Measurements from ENCODE around the gene IFT88.

IFT88 gene

GRCh38 chr13:20525601-20526544, 41.1 kb upstream of the IFT88 start, which contains the start of gene CRYL1:
Gene CRYL1, minus strand, starts transcription at chr13:20525857. Its CDS starts 63 bp downstream, at chr13:20525794.
- Mint-ChIP-seq H3K27me3 (ENCODE audit: low read depth, poor library complexity) (peaks cover 70% of the 10 kb centered on the region), H3K36me3 (ENCODE audit: low read depth) (no peaks in the 10 kb centered on the region), H3K4me1 (peaks cover 5% of the 10 kb centered on the region), H3K4me3 (peak within 1 kb of the TSS; percentile 80), H3K9me3 (no peaks in the 10 kb centered on the region), H3K27ac (no peak within 1 kb of the TSS)
- TF ChIP-seq, protein P1, sequence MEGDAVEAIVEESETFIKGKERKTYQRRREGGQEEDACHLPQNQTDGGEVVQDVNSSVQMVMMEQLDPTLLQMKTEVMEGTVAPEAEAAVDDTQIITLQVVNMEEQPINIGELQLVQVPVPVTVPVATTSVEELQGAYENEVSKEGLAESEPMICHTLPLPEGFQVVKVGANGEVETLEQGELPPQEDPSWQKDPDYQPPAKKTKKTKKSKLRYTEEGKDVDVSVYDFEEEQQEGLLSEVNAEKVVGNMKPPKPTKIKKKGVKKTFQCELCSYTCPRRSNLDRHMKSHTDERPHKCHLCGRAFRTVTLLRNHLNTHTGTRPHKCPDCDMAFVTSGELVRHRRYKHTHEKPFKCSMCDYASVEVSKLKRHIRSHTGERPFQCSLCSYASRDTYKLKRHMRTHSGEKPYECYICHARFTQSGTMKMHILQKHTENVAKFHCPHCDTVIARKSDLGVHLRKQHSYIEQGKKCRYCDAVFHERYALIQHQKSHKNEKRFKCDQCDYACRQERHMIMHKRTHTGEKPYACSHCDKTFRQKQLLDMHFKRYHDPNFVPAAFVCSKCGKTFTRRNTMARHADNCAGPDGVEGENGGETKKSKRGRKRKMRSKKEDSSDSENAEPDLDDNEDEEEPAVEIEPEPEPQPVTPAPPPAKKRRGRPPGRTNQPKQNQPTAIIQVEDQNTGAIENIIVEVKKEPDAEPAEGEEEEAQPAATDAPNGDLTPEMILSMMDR (IDR thresholded peaks at IDR 0.05): no peak
- DNase-seq: peak; percentile 74

- no peak for DNase-seq
- no peaks in the 10 kb centered on the region for H3K36me3 Mint-ChIP-seq (ENCODE audit: low read depth)
- H3K27ac Mint-ChIP-seq: no peak overlapping the region
- no peaks in the 10 kb centered on the region for H3K9me3 Mint-ChIP-seq
- H3K27me3 Mint-ChIP-seq (ENCODE audit: low read depth, poor library complexity): peaks cover 76% of the 10 kb centered on the region
- peak overlapping the region; percentile 76 for H3K4me3 Mint-ChIP-seq
- peaks cover 5% of the 10 kb centered on the region for H3K4me1 Mint-ChIP-seq
- TF ChIP-seq, protein P1 (IDR thresholded peaks at IDR 0.05): no peak
Observed at GRCh38 chr13:20526664-20527063, 40.3 kb upstream of the IFT88 start.

DNA sequence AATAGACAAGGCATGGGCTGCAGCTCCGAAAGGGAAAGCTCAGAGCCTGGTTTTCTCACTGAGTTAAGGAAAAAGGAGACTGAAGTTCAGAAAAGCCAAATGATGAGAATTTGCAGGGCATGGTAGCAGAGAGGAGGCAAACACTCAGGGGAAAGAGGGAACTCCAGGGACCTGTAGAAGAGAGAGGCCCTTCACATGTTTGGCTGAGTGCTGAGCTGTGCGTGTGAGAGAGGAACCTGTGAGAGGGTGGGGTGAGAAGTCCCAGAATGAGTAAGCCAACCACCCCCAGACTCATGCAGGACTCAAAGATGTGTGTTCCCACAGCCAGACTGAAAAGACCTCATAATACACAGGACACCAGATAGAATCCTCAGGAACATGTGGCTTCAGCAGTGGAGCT, 38.5 kb upstream of the IFT88 start:
- peaks cover 65% of the 10 kb centered on the region for H3K27me3 Mint-ChIP-seq (ENCODE audit: low read depth, poor library complexity)

GRCh38 chr13:20534038-20534608, 32.8 kb upstream of the IFT88 start:
- TF ChIP-seq, protein P1 (IDR thresholded peaks at IDR 0.05): no peak
- peaks cover 13% of the 10 kb centered on the region for H3K27me3 Mint-ChIP-seq (ENCODE audit: low read depth, poor library complexity)
- no peak for DNase-seq

More for the DNA sequence above, 38.5 kb upstream of the IFT88 start:
- Mint-ChIP-seq H3K27ac (no peak overlapping the region), H3K36me3 (ENCODE audit: low read depth) (no peaks in the 10 kb centered on the region), H3K4me1 (peaks cover 5% of the 10 kb centered on the region), H3K4me3 (no peak overlapping the region), H3K9me3 (peaks cover 12% of the 10 kb centered on the region)
- TF ChIP-seq, protein P1 (IDR thresholded peaks at IDR 0.05): no peak
- no peak for DNase-seq

DNA sequence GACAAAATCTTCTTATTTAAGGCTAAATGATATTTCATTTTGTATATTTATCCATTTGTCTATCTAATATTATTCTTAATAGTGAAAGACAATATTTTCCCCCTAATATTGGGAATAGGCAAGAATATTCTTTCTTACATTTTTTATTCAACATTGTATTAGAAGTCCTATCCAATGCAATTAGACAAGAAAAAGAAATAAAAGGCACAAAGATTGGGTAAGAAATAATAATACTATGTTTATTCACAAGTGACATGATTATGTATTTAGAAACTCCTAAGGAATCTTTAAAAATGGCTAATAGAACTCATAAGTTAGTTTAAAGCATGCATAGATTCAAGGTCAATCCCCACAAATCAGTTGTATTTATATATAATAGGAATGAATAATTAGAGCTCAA, 30.0 kb upstream of the IFT88 start:
- Mint-ChIP-seq H3K27me3 (ENCODE audit: low read depth, poor library complexity) (no peaks in the 10 kb centered on the region), H3K36me3 (ENCODE audit: low read depth) (no peaks in the 10 kb centered on the region)

More at GRCh38 chr13:20534038-20534608, 32.8 kb upstream of the IFT88 start:
- Mint-ChIP-seq H3K36me3 (ENCODE audit: low read depth) (no peaks in the 10 kb centered on the region), H3K27ac (no peak overlapping the region), H3K4me3 (no peak overlapping the region), H3K4me1 (no peaks in the 10 kb centered on the region), H3K9me3 (peaks cover 49% of the 10 kb centered on the region)

More for the DNA sequence above, 30.0 kb upstream of the IFT88 start:
- no peak for DNase-seq
- H3K9me3 Mint-ChIP-seq: peaks cover 49% of the 10 kb centered on the region
- no peaks in the 10 kb centered on the region for H3K4me1 Mint-ChIP-seq
- H3K4me3 Mint-ChIP-seq: no peak overlapping the region
- no peak overlapping the region for H3K27ac Mint-ChIP-seq
- TF ChIP-seq, protein P1 (IDR thresholded peaks at IDR 0.05): no peak
